ENCODE data around the gene KIF2C.
"Not testable (repeated sequence)": the region's sequence is repeated elsewhere in the genome, so short reads cannot be mapped to it uniquely, and the experiment has no call there.

The KIF2C gene

GRCh38 chr1:44812822-44813543 lies 73.3 kb downstream of the KIF2C start:
- DNase-seq: no peak

- not testable (repeated sequence) for DNase-seq
Measured at GRCh38 chr1:44815926-44816325, 76.3 kb downstream of the KIF2C start.

GRCh38 chr1:44817307-44817706 lies 77.7 kb downstream of the KIF2C start:
- no peak for DNase-seq

Data from inflammatory macrophage (primary cell).